GM18868 (cell line): ENCODE data around the gene ZNF658.
"Not testable (repeated sequence)": the region's sequence is repeated elsewhere in the genome, so short reads cannot be mapped to it uniquely, and the experiment has no call there.

Experiments
- ATAC-seq: cut with Tn5 transposase; IDR thresholded peaks from one replicate; pipeline ENCODE4 v1.9.1; 2021; ENCODE audit warnings: mild to moderate bottlenecking, moderate library complexity; ENCODE audit not compliant: unreplicated experiment

ZNF658 gene

GRCh38 chr9:66900490-66901131 is at the start of gene ZNF658:
Gene ZNF658 (plus strand): TSS chr9:66900725. CDS start chr9:66903562, 2,837 bp downstream.
- peak; percentile 98 for ATAC-seq

- ATAC-seq, result not testable (repeated sequence)
Observed at GRCh38 chr9:66861732-66862131, 38.8 kb upstream of the ZNF658 start.

GRCh38 chr9:66868660-66869059 is 31.9 kb upstream of the ZNF658 start:
- ATAC-seq, result not testable (repeated sequence)

GRCh38 chr9:66880605-66881004 is 19.9 kb upstream of the ZNF658 start:
- ATAC-seq, result peak; percentile 96

GRCh38 chr9:66881847-66882246 is 18.7 kb upstream of the ZNF658 start:
- ATAC-seq, result not testable (repeated sequence)

- peak; percentile 93 for ATAC-seq
Observed at GRCh38 chr9:66890334-66890733, 10.2 kb upstream of the ZNF658 start.

GRCh38 chr9:66901141-66901540 is 616 bp downstream of the ZNF658 start:
- ATAC-seq, result peak; percentile 22

GRCh38 chr9:66909560-66909959 is 9.0 kb downstream of the ZNF658 start:
- not testable (repeated sequence) for ATAC-seq

GRCh38 chr9:66920072-66920471 is 19.5 kb downstream of the ZNF658 start:
- ATAC-seq, result not testable (repeated sequence)

- not testable (repeated sequence) for ATAC-seq
Observed at GRCh38 chr9:66936194-66936870, 35.8 kb downstream of the ZNF658 start.

GRCh38 chr9:66937662-66938061 is 37.1 kb downstream of the ZNF658 start:
- not testable (repeated sequence) for ATAC-seq

GRCh38 chr9:66938322-66938721 is 37.8 kb downstream of the ZNF658 start:
- ATAC-seq, result not testable (repeated sequence)

GRCh38 chr9:66939878-66940830 is 39.6 kb downstream of the ZNF658 start:
- not testable (repeated sequence) for ATAC-seq

- not testable (repeated sequence) for ATAC-seq
Observed at GRCh38 chr9:66942400-66943155, 42.1 kb downstream of the ZNF658 start.

- ATAC-seq, result not testable (repeated sequence)
Observed at GRCh38 chr9:66952576-66952975, 52.1 kb downstream of the ZNF658 start.
